GF-D8 (cell line): ENCODE results near the gene APOL1.
"Not testable (repeated sequence)": the region's sequence is repeated elsewhere in the genome, so short reads cannot be mapped to it uniquely, and the experiment has no call there.

Source experiments
- DNase-seq: peaks from one replicate; lab custom pipeline; 2025; lab: John Stamatoyannopoulos, UW

APOL1 gene

GRCh38 chr22:36225333-36225922 lies 27.5 kb upstream of the APOL1 start:
- no peak for DNase-seq

GRCh38 chr22:36226189-36226588 lies 26.7 kb upstream of the APOL1 start:
- DNase-seq: no peak

- no peak for DNase-seq
Observed at GRCh38 chr22:36227396-36227795, 25.5 kb upstream of the APOL1 start.

GRCh38 chr22:36227806-36228205 lies 25.1 kb upstream of the APOL1 start:
- no peak for DNase-seq

- not testable (repeated sequence) for DNase-seq
Observed at GRCh38 chr22:36228369-36228768, 24.6 kb upstream of the APOL1 start.

- DNase-seq: no peak
Observed at GRCh38 chr22:36228944-36229343, 24.0 kb upstream of the APOL1 start.

- DNase-seq: not testable (repeated sequence)
Observed at GRCh38 chr22:36229649-36230048, 23.3 kb upstream of the APOL1 start.

GRCh38 chr22:36231051-36231450 lies 21.9 kb upstream of the APOL1 start:
- DNase-seq: not testable (repeated sequence)

GRCh38 chr22:36232715-36233401 lies 20.1 kb upstream of the APOL1 start:
- no peak for DNase-seq

- DNase-seq: no peak
Observed at GRCh38 chr22:36233796-36234195, 19.1 kb upstream of the APOL1 start.

GRCh38 chr22:36234213-36234612 lies 18.7 kb upstream of the APOL1 start:
- DNase-seq: no peak

GRCh38 chr22:36234919-36235318 lies 18.0 kb upstream of the APOL1 start:
- DNase-seq: no peak

- DNase-seq: no peak
Observed at GRCh38 chr22:36235585-36235984, 17.3 kb upstream of the APOL1 start.

- no peak for DNase-seq
Observed at GRCh38 chr22:36236388-36237319, 16.3 kb upstream of the APOL1 start.

- no peak for DNase-seq
Observed at GRCh38 chr22:36237462-36238372, 15.2 kb upstream of the APOL1 start.

- DNase-seq: no peak
Observed at GRCh38 chr22:36238373-36239149, 14.4 kb upstream of the APOL1 start.

- no peak for DNase-seq
Observed at GRCh38 chr22:36239150-36239400, 13.9 kb upstream of the APOL1 start.

GRCh38 chr22:36239401-36240171 lies 13.3 kb upstream of the APOL1 start, which contains the start of gene APOL2:
APOL2 (minus strand) TSS chr22:36239527; CDS start chr22:36233162, 6,365 bp downstream.
- DNase-seq: peak; percentile 54

- no peak for DNase-seq
Observed at GRCh38 chr22:36243986-36244385, 8.9 kb upstream of the APOL1 start.
